Smooth muscle cell of the brain vasculature (primary cell): ENCODE measurements around the gene OSCP1.

Experiments used
- DNase-seq: peaks from one replicate; pipeline ENCODE4 v3.0.0-alpha.2; 2012; ENCODE audit warnings: low read depth, low spot score

OSCP1 gene

GRCh38 chr1:36383240-36383639, 67.0 kb downstream of the OSCP1 start:
- no peak for DNase-seq

DNA sequence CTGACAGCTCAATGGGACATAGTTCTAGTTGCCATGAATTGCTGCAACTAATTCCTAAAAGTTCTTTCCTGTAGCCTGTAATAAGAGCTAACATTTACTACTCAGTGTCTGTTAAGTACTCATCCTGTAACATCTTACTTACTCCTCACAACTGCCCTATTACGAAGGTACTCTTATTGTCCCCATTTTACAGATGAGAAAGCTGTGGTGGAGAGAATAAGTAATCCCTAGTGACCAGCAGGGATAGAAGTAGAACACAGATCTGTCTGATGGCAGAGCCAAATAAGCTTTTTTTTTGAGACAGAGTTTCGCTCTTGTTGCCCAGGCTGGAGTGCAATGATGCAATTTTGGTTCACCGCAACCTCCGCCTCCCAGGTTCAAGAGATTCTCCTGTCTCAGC, 67.6 kb downstream of the OSCP1 start:
- no peak for DNase-seq

DNA sequence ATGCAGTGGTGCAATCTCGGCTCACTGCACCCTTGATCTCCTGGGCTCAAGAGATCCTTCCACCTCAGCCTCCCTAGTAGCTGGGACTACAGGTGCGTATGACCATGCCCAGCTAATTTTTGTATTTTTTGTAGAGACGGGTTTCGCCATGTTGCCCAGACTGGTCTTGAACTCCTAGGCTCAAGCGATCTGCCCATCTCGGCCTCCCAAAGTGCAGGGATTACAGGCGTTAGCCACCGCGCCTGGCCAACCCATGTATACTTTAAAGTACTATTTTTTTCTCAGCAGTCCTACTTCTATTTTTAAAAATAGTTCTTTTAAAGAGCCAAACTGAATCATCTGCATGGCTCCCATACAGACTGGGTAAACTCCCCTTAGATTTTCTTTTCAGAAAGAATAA, 68.0 kb downstream of the OSCP1 start:
- no peak for DNase-seq

DNA sequence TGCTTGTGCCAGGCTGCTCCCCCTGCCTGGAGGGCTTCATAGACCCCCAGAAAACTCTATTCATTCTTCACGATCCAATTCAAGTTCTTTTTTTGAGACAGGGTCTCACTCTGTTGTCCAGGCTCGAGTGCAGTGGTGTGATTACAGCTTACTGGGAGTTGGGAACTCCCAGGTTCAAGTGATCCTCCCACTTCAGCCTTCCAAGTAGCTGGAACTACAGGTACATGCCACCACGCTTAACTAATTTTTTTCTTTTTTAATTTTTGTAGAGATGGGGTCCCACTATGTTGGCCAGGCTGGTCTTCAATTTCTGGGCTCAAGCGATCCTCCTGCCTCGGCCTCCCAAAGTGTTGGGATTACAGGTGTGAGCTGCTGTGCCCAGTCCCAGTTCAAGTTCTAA, 68.8 kb downstream of the OSCP1 start:
- no peak for DNase-seq

- no peak for DNase-seq
Measured at GRCh38 chr1:36380782-36381181, 69.5 kb downstream of the OSCP1 start.

- no peak for DNase-seq
Measured at GRCh38 chr1:36380143-36380619, 70.1 kb downstream of the OSCP1 start.

GRCh38 chr1:36377791-36378492, 72.3 kb downstream of the OSCP1 start:
- DNase-seq, result no peak

GRCh38 chr1:36372617-36373016, 77.6 kb downstream of the OSCP1 start:
- no peak for DNase-seq

- DNase-seq, result no peak
Measured at GRCh38 chr1:36369061-36369861, 81.0 kb downstream of the OSCP1 start.
